IPS-20b (cell line): Measurements from ENCODE around the gene TTBK2.

Experiments used
- H3K27ac ChIP-seq: one replicate; pipeline ENCODE4 v1.5.1; 2013; ENCODE audit warnings: low read length
- H3K27me3 ChIP-seq: 2 replicates; pipeline ENCODE4 v1.6.1; 2013; ENCODE audit warnings: mild to moderate bottlenecking, low read length, inconsistent platforms; ENCODE audit not compliant: insufficient read depth
- H3K36me3 ChIP-seq: 2 replicates; pipeline ENCODE4 v1.6.1; 2013; ENCODE audit warnings: low read depth, mild to moderate bottlenecking, inconsistent platforms, low read length, moderate library complexity; ENCODE audit not compliant: insufficient read depth
- H3K4me1 ChIP-seq: 2 replicates; pipeline ENCODE4 v1.6.1; 2013; ENCODE audit warnings: mild to moderate bottlenecking, control low read depth, inconsistent platforms, low read length, moderate library complexity; ENCODE audit not compliant: insufficient read depth
- H3K4me3 ChIP-seq: 2 replicates; pipeline ENCODE4 v1.5.1; 2013; ENCODE audit warnings: mild to moderate bottlenecking, low read length, inconsistent platforms
- H3K9ac ChIP-seq: 2 replicates; pipeline ENCODE4 v1.6.1; 2013; ENCODE audit warnings: low read depth, mild to moderate bottlenecking, inconsistent platforms, low read length, moderate library complexity
- H3K9me3 ChIP-seq: 2 replicates; pipeline ENCODE4 v1.6.1; 2013; ENCODE audit warnings: mild to moderate bottlenecking, low read depth, low read length, inconsistent platforms; ENCODE audit not compliant: insufficient read depth

The TTBK2 gene

DNA sequence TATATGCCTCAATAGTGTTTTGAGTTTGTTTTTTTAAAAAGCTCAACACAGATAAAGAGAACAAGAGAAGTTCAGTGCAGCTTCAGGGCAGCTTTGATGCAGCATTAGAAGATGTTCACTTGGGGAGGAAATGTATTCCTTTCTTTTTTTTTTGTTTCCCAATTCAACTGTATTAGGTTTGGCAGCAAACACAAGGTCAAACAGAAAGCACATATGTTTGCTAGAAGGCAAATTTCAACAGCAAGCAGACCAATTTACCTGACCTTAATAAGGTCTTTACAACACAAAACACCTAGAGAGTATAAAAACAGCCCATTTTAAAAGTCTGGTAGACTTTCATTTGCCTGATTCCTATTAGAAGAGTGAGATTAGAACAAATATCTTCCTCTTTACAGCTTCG lies 176.4 kb downstream of the TTBK2 start:
- H3K36me3 ChIP-seq, result peaks cover 6% of the 10 kb centered on the region; the same call in 1 of the 2 replicates
- H3K9ac ChIP-seq, result no peak overlapping the region
- H3K4me3 ChIP-seq, result no peak overlapping the region
- no peak overlapping the region for H3K27ac ChIP-seq
- H3K4me1 ChIP-seq, result no peaks in the 10 kb centered on the region
- H3K27me3 ChIP-seq, result no peaks in the 10 kb centered on the region
- H3K9me3 ChIP-seq, result no peaks in the 10 kb centered on the region

DNA sequence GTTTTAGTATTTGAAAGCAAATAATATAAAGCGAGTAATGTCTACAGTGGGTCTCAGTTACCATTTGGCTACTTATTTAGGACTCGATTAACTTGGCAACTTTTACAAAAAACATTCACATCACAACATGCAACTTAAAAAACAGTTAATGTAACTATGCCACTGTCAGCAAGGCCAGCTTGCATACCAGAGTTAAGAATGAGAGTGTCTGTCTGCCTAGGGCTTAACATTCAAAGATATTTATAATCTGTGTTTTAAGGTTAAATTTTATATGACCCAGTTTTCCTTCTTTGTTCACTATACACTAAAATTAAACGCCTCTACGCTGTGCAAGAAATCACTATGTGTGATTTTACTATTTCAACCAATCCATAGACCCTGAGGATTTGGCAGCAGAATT lies 178.4 kb downstream of the TTBK2 start:
- Histone ChIP-seq H3K4me1 (no peaks in the 10 kb centered on the region), H3K9me3 (no peaks in the 10 kb centered on the region), H3K36me3 (peaks cover 6% of the 10 kb centered on the region; the same call in 1 of the 2 replicates), H3K9ac (no peak overlapping the region), H3K27ac (no peak overlapping the region), H3K27me3 (no peaks in the 10 kb centered on the region), H3K4me3 (no peak overlapping the region)

GRCh38 chr15:42741710-42742109 lies 178.9 kb downstream of the TTBK2 start:
- Histone ChIP-seq H3K27ac (no peak overlapping the region), H3K27me3 (no peaks in the 10 kb centered on the region), H3K9me3 (no peaks in the 10 kb centered on the region), H3K4me3 (no peak overlapping the region), H3K9ac (no peak overlapping the region), H3K4me1 (no peaks in the 10 kb centered on the region), H3K36me3 (peaks cover 6% of the 10 kb centered on the region; the same call in 1 of the 2 replicates)

GRCh38 chr15:42737529-42738328 lies 182.8 kb downstream of the TTBK2 start:
- Histone ChIP-seq H3K9me3 (no peaks in the 10 kb centered on the region), H3K4me1 (peaks cover 5% of the 10 kb centered on the region; the same call in 1 of the 2 replicates), H3K27ac (no peak overlapping the region), H3K4me3 (peak overlapping the region; percentile 75), H3K27me3 (peaks cover 6% of the 10 kb centered on the region; the same call in 1 of the 2 replicates), H3K9ac (peak overlapping the region; percentile 88; the same call in 1 of the 2 replicates), H3K36me3 (peaks cover 25% of the 10 kb centered on the region)

- peaks cover 33% of the 10 kb centered on the region for H3K36me3 ChIP-seq
- peaks cover 6% of the 10 kb centered on the region; the same call in 1 of the 2 replicates for H3K27me3 ChIP-seq
- peaks cover 5% of the 10 kb centered on the region; the same call in 1 of the 2 replicates for H3K4me1 ChIP-seq
Measured at GRCh38 chr15:42736793-42737528, 183.6 kb downstream of the TTBK2 start, which contains the start of gene CDAN1. CDAN1 (minus strand) TSS chr15:42737128; CDS start chr15:42737102, 26 bp downstream.

GRCh38 chr15:42736178-42736792 lies 184.3 kb downstream of the TTBK2 start:
- peaks cover 6% of the 10 kb centered on the region; the same call in 1 of the 2 replicates for H3K27me3 ChIP-seq
- peak overlapping the region; percentile 88; the same call in 1 of the 2 replicates for H3K9ac ChIP-seq
- no peak overlapping the region for H3K27ac ChIP-seq
- H3K9me3 ChIP-seq, result no peaks in the 10 kb centered on the region
- peak overlapping the region; percentile 75 for H3K4me3 ChIP-seq
- peaks cover 5% of the 10 kb centered on the region; the same call in 1 of the 2 replicates for H3K4me1 ChIP-seq
- H3K36me3 ChIP-seq, result peaks cover 38% of the 10 kb centered on the region

More at GRCh38 chr15:42736793-42737528, 183.6 kb downstream of the TTBK2 start, which contains the start of gene CDAN1:
- H3K9ac ChIP-seq, result peak within 1 kb of the TSS; percentile 88
- no peaks in the 10 kb centered on the region for H3K9me3 ChIP-seq
- H3K27ac ChIP-seq, result no peak within 1 kb of the TSS
- H3K4me3 ChIP-seq, result peak within 1 kb of the TSS; percentile 75

DNA sequence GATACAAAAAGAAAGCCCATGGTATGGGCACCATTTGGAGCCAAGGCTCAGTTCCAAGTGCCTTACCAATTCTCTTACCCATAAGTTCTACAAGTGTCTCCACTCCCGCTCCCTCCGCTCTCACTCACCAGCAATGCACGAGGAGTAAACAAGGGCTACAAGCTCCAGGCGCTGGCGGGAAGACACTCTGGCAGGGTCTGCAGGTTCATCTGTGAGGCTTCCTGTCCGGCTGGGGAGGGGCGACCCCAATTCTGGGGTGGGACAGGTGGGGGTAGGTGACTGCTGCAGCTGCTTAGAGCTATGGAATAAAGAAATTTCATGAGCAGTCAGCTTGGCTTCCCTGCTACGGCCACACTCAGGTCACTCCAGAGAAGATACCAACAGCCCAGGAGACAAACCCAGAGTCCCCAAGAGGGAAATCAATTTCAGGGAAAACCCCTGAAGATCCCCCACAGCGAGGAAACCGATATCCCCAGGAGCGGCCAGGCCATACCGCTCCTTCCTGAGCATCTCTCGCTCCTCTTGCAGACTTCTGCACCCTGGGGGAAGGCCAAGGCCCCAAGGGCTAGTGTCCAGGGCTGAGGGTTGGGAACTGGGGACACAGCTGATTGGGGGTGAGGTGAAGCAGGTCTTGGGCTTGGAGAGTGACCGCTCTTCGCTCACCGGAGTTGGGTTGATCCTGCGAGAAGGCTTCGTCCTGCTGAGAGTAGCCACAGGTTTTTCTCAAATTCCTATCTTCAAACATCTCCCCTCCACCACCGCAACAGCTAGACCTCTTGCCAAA lies 185.0 kb downstream of the TTBK2 start:
- Histone ChIP-seq H3K36me3 (peaks cover 46% of the 10 kb centered on the region), H3K4me1 (peaks cover 5% of the 10 kb centered on the region; the same call in 1 of the 2 replicates), H3K4me3 (peak overlapping the region; percentile 75), H3K27me3 (peaks cover 6% of the 10 kb centered on the region; the same call in 1 of the 2 replicates), H3K9me3 (no peaks in the 10 kb centered on the region), H3K27ac (no peak overlapping the region), H3K9ac (peak overlapping the region; percentile 88; the same call in 1 of the 2 replicates)

DNA sequence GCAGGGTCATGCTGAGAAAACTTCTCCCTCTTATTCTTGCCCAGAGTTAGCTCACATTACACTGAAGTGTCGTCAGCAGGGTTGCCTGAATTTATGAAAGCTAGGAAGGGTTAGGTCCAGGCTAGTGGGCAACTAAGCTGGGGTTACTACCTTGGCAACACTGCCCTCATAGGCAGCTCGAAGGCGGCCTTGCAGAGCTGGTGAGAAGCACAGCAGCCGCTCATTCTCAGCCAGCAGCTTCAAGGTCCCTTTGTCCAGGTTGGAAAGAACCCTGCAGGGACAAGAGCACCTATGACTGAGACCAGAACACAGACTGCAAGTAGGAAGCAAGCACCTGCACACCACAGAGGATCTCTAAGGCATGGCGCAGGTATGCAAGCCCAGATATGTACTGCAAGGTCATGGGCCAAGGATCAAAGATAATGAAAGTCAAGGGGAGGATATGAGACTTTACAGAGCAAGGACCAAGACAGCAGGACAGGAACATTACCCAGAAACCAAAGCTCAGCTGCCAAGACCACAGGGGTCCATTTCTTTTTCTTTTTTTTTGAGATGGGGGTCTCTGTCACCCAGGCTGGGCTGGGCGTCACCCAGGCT lies 186.4 kb downstream of the TTBK2 start:
- no peak overlapping the region for H3K27ac ChIP-seq
- H3K4me3 ChIP-seq, result no peak overlapping the region
- H3K4me1 ChIP-seq, result peaks cover 5% of the 10 kb centered on the region; the same call in 1 of the 2 replicates
- H3K36me3 ChIP-seq, result peaks cover 58% of the 10 kb centered on the region
- H3K27me3 ChIP-seq, result peaks cover 6% of the 10 kb centered on the region; the same call in 1 of the 2 replicates
- H3K9ac ChIP-seq, result no peak overlapping the region
- no peaks in the 10 kb centered on the region for H3K9me3 ChIP-seq

- Histone ChIP-seq H3K27me3 (peaks cover 6% of the 10 kb centered on the region; the same call in 1 of the 2 replicates), H3K4me3 (no peak overlapping the region), H3K4me1 (peaks cover 5% of the 10 kb centered on the region; the same call in 1 of the 2 replicates), H3K27ac (no peak overlapping the region), H3K36me3 (peaks cover 67% of the 10 kb centered on the region), H3K9me3 (no peaks in the 10 kb centered on the region), H3K9ac (no peak overlapping the region)
Measured at GRCh38 chr15:42733027-42733426, 187.6 kb downstream of the TTBK2 start.

- H3K4me3 ChIP-seq, result no peak overlapping the region
- H3K36me3 ChIP-seq, result peaks cover 74% of the 10 kb centered on the region
- no peak overlapping the region for H3K27ac ChIP-seq
- H3K9ac ChIP-seq, result no peak overlapping the region
- peaks cover 6% of the 10 kb centered on the region; the same call in 1 of the 2 replicates for H3K27me3 ChIP-seq
- H3K4me1 ChIP-seq, result peaks cover 5% of the 10 kb centered on the region; the same call in 1 of the 2 replicates
- H3K9me3 ChIP-seq, result no peaks in the 10 kb centered on the region
Measured at GRCh38 chr15:42732095-42732827, 188.3 kb downstream of the TTBK2 start.
